Measurements from ENCODE around the gene LRRC32. TPM values are rescaled to one million over a fixed set of nuclear protein-coding genes. Genes with fewer than 3 reads are reported as not detected.

Gene LRRC32
- total and polyA plus RNA-seq, 10 of the 15 experiments (the other 5 are each of a cell fraction or from before 2014, with no cell fraction given): 0.56 to 20.8 (median 7.4) TPM

DNA sequence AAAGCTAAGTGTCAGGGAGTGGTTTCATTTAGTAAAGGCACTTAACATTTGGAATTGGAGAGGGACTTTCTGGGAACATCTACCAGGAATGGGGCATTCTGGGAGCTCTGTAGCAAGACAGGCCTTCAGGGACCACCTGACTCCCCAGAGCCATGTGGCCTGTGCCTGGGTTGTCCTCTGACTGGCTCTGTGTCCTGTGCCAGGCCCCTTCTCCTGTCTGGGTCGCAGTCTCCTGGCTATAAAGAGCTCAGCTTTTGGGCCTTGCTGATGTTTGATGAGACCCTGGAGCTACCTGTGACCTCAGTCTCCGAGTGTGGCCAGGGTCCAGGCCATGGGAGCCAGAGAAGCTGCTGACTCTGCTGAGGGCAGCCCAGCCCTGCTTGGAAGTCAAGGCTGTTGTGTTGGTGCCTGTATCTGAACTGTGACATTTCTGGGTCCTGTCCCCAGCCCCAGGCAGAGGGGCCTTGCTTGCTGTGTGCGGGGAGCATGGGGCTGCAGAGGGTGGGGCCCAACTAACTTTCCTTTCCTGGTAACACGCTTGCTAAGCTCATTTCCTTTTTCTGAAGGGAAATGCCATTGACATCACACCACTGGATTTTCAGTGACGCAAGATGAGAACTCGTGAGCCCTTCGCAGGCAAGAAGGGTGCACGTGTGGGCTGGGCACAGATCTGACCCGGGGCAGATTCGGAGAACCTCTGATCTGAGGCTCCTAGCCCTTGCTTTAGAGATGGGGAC lies 41.3 kb downstream of the LRRC32 start:
- ChIA-PET CTCF (interaction anchor here (0.6 to 10.0 kb wide), 3 partner anchors 30 to 809 kb away, joined by 3 to 70 read pairs (median 15); partner anchors contain the start of gene LRRC32), POLR2A (interaction anchor here (1.0 to 2.4 kb wide), 8 partner anchors 8 to 46 kb away, joined by 3 to 33 read pairs (median 6); partner anchors contain the start of gene LRRC32), RAD21 (ENCODE audit: unreplicated experiment) (interaction anchor here (0.6 to 11.6 kb wide), 4 partner anchors 10 to 49 kb away, joined by 3 to 145 read pairs (median 6); partner anchors contain the start of gene LRRC32), SMC1A (ENCODE audit: uncharacterized antibody, unreplicated experiment) (interaction anchor here (0.7 to 2.9 kb wide), 7 partner anchors 10 to 44 kb away, joined by 3 to 24 read pairs (median 4); no protein-coding TSS in a partner anchor)
- H3K79me2 ChIP-seq (ENCODE audit: control insufficient read depth, insufficient read depth, low read length): no peaks in the 10 kb centered on the region
- DNase-seq (ENCODE audit: low read depth, low spot score) (peak; percentile 38), FAIRE-seq (no peak), ATAC-seq (peak; percentile 65)
- H3K4me3 ChIP-seq: no peak overlapping the region
- peaks cover 41% of the 10 kb centered on the region for H3K4me1 ChIP-seq (ENCODE audit: control insufficient read depth, insufficient read depth, low read length)
- peak overlapping the region; percentile 28; the same call in 1 of the 2 replicates for H3K4me2 ChIP-seq (ENCODE audit: control insufficient read depth, insufficient read depth)
- WGBS (ENCODE audit: insufficient coverage, insufficient replicate concordance, low lambda C conversion rate, missing lambda C conversion rate): 37% methylated on average over 10 of the region's 10 CpGs
- BruUV-seq (replicated peaks): TSS peak; percentile 74
- H3K9me3 ChIP-seq (replicated peaks; ENCODE audit: control insufficient read depth, insufficient read depth, low read length): peaks cover 18% of the 10 kb centered on the region; the same call in 2 of the 3 replicates
- H3K9ac ChIP-seq (ENCODE audit: control insufficient read depth, insufficient read depth, low read length): 0 out of 2 replicates have a peak overlapping the region, but pooled peaks have one; percentile 5
- peak overlapping the region; percentile 10; the same call in 1 of the 2 replicates for H2AFZ ChIP-seq (ENCODE audit: control insufficient read depth, low read depth, low read length)
- no peaks in the 10 kb centered on the region for H3K36me3 ChIP-seq (ENCODE audit: control insufficient read depth in 2 of 2, insufficient read depth in 2 of 2, low read length in 1 of 2)
- intact Hi-C loops (cut with micrococcal nuclease; ENCODE audit: unreplicated experiment): no loop called here
- H3K27me3 ChIP-seq (replicated peaks in 1 of 2; ENCODE audit: control insufficient read depth in 2 of 2, insufficient read depth in 2 of 2, low read length in 1 of 2): peaks cover 0 to 8% of the 10 kb centered on the region in 2 experiments; a peak in 1 of 4 replicates
- in situ Hi-C loops (cut with MboI): loop anchor here (5.0 kb wide), 1 partner anchor 43 kb away; the partner anchor contains the start of gene LRRC32
- H3K27ac ChIP-seq (ENCODE audit: control insufficient read depth, insufficient read depth): no peak overlapping the region
- H4K20me1 ChIP-seq (ENCODE audit: control insufficient read depth, insufficient read depth): no peaks in the 10 kb centered on the region
- TF ChIP-seq ATF7 (IDR thresholded peaks at IDR 0.05; ENCODE audit: low read depth) (peak; percentile 86), POLR2AphosphoS2 (IDR thresholded peaks at IDR 0.05; ENCODE audit: low read depth, low read length) (no peak), ETV6 (conservative IDR thresholded peaks at IDR 0.05 in 1 of 2, IDR thresholded peaks at IDR 0.05 in 1 of 2; ENCODE audit: borderline replicate concordance in 1 of 2, low read depth in 1 of 2) (peak in 1 of 2 experiments; percentile 90; a peak in 2 of 4 replicates), PAX5 (IDR thresholded peaks at IDR 0.05; ENCODE audit: borderline replicate concordance, low read depth, low read length) (peak; percentile 44; the same call in 1 of the 2 replicates), POU2F2 (IDR thresholded peaks at IDR 0.05; ENCODE audit: borderline replicate concordance, low read depth, low read length) (no peak), NFYA (IDR thresholded peaks at IDR 0.05; ENCODE audit: borderline replicate concordance, low read depth, low read length) (no peak), KDM1A (IDR thresholded peaks at IDR 0.05; ENCODE audit: borderline replicate concordance) (no peak), EP300 (IDR thresholded peaks at IDR 0.05; ENCODE audit: borderline replicate concordance in 1 of 2, control insufficient read depth in 1 of 2, low read depth in 2 of 2, low read length in 2 of 2) (peak; percentile 60 to 89; a peak in 3 of 4 replicates), NRF1 (conservative IDR thresholded peaks at IDR 0.05; ENCODE audit: low read depth, low read length) (no peak), RELA (IDR thresholded peaks at IDR 0.05; ENCODE audit: borderline replicate concordance, partially characterized antibody) (peak; percentile 65), IKZF2 (IDR thresholded peaks at IDR 0.05) (peak; percentile 33 to 48; a peak in 3 of 4 replicates), MTA2 (IDR thresholded peaks at IDR 0.05; ENCODE audit: low read depth) (peak; percentile 47; the same call in 1 of the 2 replicates), IKZF1 (conservative IDR thresholded peaks at IDR 0.05) (peak; percentile 43), JUNB (IDR thresholded peaks at IDR 0.05) (0 out of 2 replicates have a peak, but pooled peaks have one; percentile 25)
- TF ChIP-seq, protein P1, sequence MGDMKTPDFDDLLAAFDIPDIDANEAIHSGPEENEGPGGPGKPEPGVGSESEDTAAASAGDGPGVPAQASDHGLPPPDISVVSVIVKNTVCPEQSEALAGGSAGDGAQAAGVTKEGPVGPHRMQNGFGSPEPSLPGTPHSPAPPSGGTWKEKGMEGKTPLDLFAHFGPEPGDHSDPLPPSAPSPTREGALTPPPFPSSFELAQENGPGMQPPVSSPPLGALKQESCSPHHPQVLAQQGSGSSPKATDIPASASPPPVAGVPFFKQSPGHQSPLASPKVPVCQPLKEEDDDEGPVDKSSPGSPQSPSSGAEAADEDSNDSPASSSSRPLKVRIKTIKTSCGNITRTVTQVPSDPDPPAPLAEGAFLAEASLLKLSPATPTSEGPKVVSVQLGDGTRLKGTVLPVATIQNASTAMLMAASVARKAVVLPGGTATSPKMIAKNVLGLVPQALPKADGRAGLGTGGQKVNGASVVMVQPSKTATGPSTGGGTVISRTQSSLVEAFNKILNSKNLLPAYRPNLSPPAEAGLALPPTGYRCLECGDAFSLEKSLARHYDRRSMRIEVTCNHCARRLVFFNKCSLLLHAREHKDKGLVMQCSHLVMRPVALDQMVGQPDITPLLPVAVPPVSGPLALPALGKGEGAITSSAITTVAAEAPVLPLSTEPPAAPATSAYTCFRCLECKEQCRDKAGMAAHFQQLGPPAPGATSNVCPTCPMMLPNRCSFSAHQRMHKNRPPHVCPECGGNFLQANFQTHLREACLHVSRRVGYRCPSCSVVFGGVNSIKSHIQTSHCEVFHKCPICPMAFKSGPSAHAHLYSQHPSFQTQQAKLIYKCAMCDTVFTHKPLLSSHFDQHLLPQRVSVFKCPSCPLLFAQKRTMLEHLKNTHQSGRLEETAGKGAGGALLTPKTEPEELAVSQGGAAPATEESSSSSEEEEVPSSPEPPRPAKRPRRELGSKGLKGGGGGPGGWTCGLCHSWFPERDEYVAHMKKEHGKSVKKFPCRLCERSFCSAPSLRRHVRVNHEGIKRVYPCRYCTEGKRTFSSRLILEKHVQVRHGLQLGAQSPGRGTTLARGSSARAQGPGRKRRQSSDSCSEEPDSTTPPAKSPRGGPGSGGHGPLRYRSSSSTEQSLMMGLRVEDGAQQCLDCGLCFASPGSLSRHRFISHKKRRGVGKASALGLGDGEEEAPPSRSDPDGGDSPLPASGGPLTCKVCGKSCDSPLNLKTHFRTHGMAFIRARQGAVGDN (IDR thresholded peaks at IDR 0.05): peak; percentile 42; the same call in 1 of the 2 replicates
- TF ChIP-seq, protein P2, sequence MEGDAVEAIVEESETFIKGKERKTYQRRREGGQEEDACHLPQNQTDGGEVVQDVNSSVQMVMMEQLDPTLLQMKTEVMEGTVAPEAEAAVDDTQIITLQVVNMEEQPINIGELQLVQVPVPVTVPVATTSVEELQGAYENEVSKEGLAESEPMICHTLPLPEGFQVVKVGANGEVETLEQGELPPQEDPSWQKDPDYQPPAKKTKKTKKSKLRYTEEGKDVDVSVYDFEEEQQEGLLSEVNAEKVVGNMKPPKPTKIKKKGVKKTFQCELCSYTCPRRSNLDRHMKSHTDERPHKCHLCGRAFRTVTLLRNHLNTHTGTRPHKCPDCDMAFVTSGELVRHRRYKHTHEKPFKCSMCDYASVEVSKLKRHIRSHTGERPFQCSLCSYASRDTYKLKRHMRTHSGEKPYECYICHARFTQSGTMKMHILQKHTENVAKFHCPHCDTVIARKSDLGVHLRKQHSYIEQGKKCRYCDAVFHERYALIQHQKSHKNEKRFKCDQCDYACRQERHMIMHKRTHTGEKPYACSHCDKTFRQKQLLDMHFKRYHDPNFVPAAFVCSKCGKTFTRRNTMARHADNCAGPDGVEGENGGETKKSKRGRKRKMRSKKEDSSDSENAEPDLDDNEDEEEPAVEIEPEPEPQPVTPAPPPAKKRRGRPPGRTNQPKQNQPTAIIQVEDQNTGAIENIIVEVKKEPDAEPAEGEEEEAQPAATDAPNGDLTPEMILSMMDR (IDR thresholded peaks at IDR 0.05 in 2 of 3, conservative IDR thresholded peaks at IDR 0.05 in 1 of 3; ENCODE audit: control insufficient read depth in 2 of 3, extremely low read depth in 1 of 3, insufficient read depth in 1 of 3, low read depth in 3 of 3, low read length in 3 of 3): no peak
